Measurements from ENCODE around the gene WDR45B. TPM values are rescaled to one million over a fixed set of nuclear protein-coding genes. Genes with fewer than 3 reads are reported as not detected.

WDR45B gene
- total RNA-seq, 4 donors from 2014 or later = 85.1 to 104 (median 89.3) TPM

DNA sequence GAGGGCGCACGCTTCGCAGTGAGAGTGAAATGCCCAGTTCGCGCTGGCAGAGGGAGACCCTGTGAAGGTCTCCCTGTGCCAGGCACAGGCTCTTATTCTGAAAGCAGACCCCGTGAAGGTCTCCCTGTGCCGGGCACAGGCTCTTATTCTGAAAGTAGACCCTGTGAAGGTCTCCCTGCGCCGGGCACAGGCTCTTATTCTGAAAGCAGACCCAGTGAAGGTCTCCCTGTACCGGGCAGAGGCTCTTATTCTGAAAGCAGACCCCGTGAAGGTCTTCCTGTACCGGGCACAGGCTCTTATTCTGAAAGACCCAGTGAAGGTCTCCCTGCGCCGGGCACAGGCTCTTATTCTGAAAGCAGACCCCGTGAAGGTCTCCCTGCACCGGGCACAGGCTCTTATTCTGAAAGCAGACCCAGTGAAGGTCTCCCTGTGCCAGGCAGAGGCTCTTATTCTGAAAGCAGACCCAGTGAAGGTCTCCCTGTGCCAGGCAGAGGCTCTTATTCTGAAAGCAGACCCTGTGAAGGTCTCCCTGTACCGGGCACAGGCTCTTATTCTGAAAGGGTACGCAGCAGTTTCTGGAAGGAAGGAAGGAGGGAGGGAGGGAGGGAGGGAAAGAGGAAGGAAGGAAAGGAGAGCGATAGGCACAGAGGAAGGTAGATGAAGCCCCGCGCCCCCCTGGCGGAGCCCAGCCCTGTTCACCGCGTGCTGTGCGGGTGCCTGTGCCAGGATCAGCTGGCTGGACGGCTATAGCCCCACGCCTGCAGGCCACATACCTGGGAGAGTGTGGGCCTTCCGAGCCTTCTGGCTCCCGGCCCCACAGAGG, 55.3 kb downstream of the WDR45B start:
- TF ChIP-seq, protein P1, sequence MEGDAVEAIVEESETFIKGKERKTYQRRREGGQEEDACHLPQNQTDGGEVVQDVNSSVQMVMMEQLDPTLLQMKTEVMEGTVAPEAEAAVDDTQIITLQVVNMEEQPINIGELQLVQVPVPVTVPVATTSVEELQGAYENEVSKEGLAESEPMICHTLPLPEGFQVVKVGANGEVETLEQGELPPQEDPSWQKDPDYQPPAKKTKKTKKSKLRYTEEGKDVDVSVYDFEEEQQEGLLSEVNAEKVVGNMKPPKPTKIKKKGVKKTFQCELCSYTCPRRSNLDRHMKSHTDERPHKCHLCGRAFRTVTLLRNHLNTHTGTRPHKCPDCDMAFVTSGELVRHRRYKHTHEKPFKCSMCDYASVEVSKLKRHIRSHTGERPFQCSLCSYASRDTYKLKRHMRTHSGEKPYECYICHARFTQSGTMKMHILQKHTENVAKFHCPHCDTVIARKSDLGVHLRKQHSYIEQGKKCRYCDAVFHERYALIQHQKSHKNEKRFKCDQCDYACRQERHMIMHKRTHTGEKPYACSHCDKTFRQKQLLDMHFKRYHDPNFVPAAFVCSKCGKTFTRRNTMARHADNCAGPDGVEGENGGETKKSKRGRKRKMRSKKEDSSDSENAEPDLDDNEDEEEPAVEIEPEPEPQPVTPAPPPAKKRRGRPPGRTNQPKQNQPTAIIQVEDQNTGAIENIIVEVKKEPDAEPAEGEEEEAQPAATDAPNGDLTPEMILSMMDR (IDR thresholded peaks at IDR 0.05) = no peak
- TF ChIP-seq POLR2A (IDR thresholded peaks at IDR 0.05) = no peak
- 0 to 1% methylated on average over 12 to 16 of the region's 29 CpGs for WGBS, 2 donors
- no peak for DNase-seq

DNA sequence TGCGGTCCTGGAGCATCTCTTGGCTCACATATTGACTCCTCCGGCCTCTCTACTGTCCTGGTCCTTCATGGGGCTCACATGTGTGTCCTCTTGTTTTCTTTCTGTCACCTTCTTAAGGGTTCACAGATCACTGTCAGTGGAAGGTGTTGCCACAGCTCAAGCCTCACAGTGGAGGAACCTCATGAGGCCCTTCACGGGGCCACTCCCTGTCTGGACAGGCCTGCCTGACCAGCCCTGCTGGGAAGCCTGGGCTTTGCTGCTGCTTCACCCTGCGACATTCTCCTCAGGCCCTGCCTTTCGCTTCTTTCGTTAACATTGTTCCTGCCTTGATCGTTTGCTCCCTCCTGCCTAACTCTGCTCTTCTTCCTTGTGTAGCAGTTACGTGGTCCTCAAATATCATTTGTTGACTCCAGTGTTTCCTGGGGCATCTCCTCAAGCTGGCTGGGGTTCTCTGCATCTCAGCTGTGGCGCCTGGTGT, 55.9 kb downstream of the WDR45B start:
- peaks cover 29 to 67% (median 42%) of the 10 kb centered on the region in 3 donors for H3K4me1 ChIP-seq
- TF ChIP-seq POLR2A (IDR thresholded peaks at IDR 0.05) = no peak
- TF ChIP-seq, protein P1 (IDR thresholded peaks at IDR 0.05) = no peak
- H3K27ac ChIP-seq = peak overlapping the region; percentile 89 to 99 (median 94)
- no peak for DNase-seq
- intact Hi-C loops (cut with DNase I) = loop anchor here (10.0 kb wide), 1 partner anchor 162 kb away; the partner anchor contains the start of gene TBCD
- H3K27me3 ChIP-seq = no peaks in the 10 kb centered on the region
- WGBS, 2 donors = 44 to 45% methylated on average over 8 of the region's 9 CpGs
- peaks cover 3 to 38% (median 27%) of the 10 kb centered on the region in 3 donors for H3K36me3 ChIP-seq
- H3K9me3 ChIP-seq = no peaks in the 10 kb centered on the region
- peak overlapping the region; percentile 49 to 87 (median 62) for H3K4me3 ChIP-seq

More for the DNA sequence above, 55.3 kb downstream of the WDR45B start:
- H3K4me1 ChIP-seq = peaks cover 29 to 67% (median 42%) of the 10 kb centered on the region in 3 donors
- H3K27me3 ChIP-seq = no peaks in the 10 kb centered on the region
- H3K27ac ChIP-seq = peak overlapping the region; percentile 89 to 99 (median 94)
- H3K4me3 ChIP-seq = peak overlapping the region; percentile 49 to 87 (median 62)
- H3K36me3 ChIP-seq = peaks cover 0 to 38% (median 20%) of the 10 kb centered on the region in 3 donors
- intact Hi-C loops (cut with DNase I) = loop anchor here (10.0 kb wide), 1 partner anchor 162 kb away; the partner anchor contains the start of gene TBCD
- H3K9me3 ChIP-seq = no peaks in the 10 kb centered on the region

DNA sequence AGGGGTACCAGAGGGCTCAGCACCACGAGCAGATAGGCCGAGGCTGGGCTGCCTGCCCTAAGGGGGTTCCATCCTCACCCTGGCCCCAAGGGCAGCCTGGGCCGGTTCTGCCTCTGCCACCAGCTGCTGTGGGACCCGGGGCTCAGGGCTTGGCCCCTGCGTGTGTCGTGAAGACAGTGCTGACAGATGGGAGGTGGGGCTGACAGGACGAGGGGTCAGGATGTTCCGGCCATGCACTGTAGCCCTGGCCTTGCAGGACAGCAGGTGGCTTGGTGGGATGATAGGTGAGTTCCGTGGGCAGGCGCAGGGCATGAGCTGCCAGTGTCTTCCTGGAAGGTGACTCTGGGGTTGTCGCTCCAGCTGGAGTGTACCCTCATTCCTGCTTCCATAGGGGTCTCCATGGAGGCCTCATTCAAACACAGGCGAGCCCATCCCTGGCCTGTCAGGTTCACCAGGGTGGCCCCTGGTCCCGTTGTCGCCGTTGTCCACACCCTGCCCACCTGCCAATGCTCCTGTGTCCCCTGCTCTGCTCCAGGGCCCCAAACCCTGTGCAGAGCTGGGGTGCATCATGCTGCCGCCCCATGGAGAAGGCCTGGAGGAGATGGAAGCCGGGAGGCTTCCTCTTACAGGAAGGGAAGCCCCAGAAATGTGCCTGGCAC, 57.2 kb downstream of the WDR45B start:
- intact Hi-C loops (cut with DNase I) = loop anchor here (10.0 kb wide), 1 partner anchor 164 kb away; the partner anchor contains the start of gene TBCD
- H3K36me3 ChIP-seq = peaks cover 10 to 36% (median 19%) of the 10 kb centered on the region in 3 donors
- TF ChIP-seq, protein P1 (IDR thresholded peaks at IDR 0.05) = no peak
- TF ChIP-seq POLR2A (IDR thresholded peaks at IDR 0.05) = no peak
- no peak overlapping the region for H3K4me3 ChIP-seq
- H3K9me3 ChIP-seq = no peaks in the 10 kb centered on the region
- no peak for DNase-seq
- WGBS, 2 donors = 64 to 67% methylated on average over 2 to 11 of the region's 17 CpGs
- peak overlapping the region; percentile 89 to 99 (median 94) for H3K27ac ChIP-seq
- H3K27me3 ChIP-seq = no peaks in the 10 kb centered on the region
- peaks cover 29 to 67% (median 42%) of the 10 kb centered on the region in 3 donors for H3K4me1 ChIP-seq

DNA sequence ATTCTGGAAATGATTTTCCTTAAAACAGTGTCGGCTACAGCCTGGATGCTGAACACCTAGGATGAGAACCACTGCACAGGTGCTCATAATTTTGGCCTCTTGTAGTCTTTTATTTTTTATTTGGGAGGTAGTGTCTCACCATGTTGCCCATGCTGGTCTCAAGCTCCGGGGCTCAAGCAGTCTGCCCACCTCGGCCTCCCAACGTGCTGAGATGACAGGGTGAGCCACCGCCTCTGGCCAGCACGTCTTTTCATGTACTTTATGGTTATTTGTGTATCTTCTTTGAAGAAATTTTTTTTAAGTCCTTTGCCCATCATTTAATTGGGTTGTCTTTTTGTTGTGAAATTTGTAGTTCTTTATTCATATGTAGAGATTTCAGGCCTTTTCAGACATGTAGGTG, 58.0 kb downstream of the WDR45B start:
- WGBS, 2 donors = 76 to 77% methylated on average over 6 of the region's 6 CpGs
- peak overlapping the region in 3 of 4 donors; percentile 46 to 98 (median 89) for H3K27ac ChIP-seq
- no peak for DNase-seq

More for the DNA sequence above, 58.0 kb downstream of the WDR45B start:
- H3K4me1 ChIP-seq = peaks cover 29 to 65% (median 42%) of the 10 kb centered on the region in 3 donors
- TF ChIP-seq, protein P1 (IDR thresholded peaks at IDR 0.05) = no peak
- no peak for TF ChIP-seq POLR2A (IDR thresholded peaks at IDR 0.05)
- intact Hi-C loops (cut with DNase I) = loop anchor here (10.0 kb wide), 1 partner anchor 165 kb away; the partner anchor contains the start of gene TBCD
- H3K27me3 ChIP-seq = no peaks in the 10 kb centered on the region
- no peak overlapping the region for H3K4me3 ChIP-seq
- H3K9me3 ChIP-seq = no peaks in the 10 kb centered on the region
- H3K36me3 ChIP-seq = peaks cover 14 to 36% (median 15%) of the 10 kb centered on the region in 3 donors
